KBM-7 (cell line): ENCODE measurements around the gene FZD1.
"Not testable (repeated sequence)": the region's sequence is repeated elsewhere in the genome, so short reads cannot be mapped to it uniquely, and the experiment has no call there.

Experiments used
- DNase-seq: peaks from one replicate; pipeline ENCODE4 v3.0.0-alpha.2; 2015
- in situ Hi-C: fragments of 300-500 bp; cut with MboI; formaldehyde crosslinking; loops from 2 replicates; pipeline ENCODE4 v1.14.3; 2020; ENCODE audit warnings: low sequenced_read_pairs, low pct_unique_long_range_greater_than_20kb, mixed read lengths

FZD1 gene

DNA sequence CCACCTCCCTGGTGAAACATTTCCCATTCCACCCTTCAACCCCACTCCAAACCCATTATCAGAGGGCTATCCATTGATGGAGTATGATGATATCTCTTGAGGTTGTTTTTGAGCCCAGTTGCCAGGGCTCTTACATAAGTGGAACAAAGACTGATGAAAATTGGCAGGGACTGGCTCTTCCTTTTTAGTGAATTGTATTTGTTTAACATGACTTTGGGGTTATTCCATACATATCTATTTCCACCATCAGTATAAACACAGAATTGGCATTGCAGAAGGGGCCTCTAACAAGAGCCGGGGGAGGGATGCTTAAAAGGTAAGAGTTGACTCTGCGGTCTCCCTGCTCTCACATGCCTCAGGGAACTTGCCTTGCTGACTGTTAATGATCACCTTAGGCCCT lies 28.9 kb downstream of the FZD1 start:
- in situ Hi-C loops: no loop called here
- no peak for DNase-seq

DNA sequence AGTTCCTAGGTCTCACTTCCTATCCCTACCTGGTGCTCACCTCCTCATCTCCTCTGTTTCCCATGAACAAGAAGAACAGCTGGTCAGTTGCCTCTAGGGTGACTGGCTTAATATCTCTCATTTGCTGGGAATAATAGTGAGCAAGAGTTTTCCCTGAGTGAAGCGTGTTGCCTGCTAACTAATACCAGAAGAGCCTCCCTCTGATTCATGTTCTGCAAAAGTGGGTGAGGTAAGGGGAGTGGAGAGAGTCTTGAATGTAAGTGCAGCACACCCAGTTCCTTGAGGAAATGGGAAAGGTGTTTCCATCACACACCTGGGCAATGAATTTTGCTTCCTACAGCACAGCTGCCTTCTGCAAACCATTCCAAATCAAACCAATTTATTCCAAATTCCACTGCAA lies 29.6 kb downstream of the FZD1 start:
- in situ Hi-C loops: no loop called here
- DNase-seq: no peak

DNA sequence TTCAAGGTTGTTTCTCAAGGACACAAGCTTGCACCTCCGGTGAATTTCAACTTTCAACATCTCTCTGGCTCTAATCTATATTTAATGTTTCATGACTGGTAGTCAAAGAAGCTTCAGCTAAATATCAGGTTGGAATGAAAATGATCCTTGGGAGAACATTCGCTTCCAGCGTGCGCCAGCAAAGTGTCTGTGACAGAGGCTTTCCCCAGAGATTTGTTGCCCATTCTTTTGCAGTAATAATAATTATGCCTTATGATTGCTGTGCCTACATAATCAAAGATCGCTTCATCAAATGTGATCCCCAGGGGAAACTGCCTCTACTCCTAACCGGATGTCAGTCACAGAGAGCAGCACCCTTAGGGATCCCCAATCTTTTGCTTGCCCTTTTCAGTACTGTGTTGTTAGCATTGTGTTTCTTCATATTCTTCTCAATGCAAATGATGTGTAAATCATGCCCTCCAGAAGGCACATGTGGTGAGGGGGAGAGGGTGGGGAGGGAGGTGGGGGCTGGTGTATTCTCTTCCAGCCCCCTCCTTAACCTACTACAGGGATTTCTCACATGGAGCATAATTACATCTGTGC lies 30.5 kb downstream of the FZD1 start:
- no peak for DNase-seq

DNA sequence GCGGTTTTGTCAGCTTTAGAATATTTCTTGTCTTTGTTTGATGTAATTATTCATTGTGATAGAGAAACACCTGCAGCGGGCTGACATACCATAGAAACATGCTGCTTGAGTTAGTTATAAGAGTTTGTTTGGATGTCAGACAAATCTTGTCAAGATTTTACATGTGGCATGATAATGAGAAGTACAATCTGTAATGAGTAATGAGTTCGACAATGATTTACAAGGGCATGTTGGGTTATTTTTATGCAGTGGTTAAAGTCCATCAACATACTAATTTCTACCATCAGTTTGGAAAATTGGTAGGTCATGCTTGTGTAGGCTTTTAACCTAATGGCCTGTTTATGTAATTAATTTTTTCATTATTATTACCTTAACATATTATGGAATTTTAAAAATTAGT lies 31.3 kb downstream of the FZD1 start:
- no peak for DNase-seq
- in situ Hi-C loops: no loop called here

More for the DNA sequence above, 30.5 kb downstream of the FZD1 start:
- in situ Hi-C loops: no loop called here

DNA sequence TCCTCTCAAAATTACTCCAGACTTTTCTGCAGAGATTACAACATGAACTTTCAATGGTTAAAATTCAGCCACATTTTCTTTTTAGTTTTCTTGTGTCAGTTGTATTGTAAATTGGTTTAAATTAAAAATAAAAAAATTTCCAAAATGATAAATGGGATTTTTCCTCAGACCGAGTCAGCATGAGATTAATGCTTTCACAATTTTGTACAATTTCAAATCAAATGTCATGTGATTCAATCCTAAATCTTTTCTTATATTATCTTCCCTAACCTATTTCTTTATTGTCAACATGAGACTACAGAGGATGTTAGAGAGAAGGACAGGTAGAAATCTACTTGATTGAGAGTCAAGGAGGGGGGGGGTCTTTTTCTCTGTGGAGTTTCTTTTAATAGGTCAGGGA lies 33.7 kb downstream of the FZD1 start:
- DNase-seq: no peak
- in situ Hi-C loops: no loop called here

DNA sequence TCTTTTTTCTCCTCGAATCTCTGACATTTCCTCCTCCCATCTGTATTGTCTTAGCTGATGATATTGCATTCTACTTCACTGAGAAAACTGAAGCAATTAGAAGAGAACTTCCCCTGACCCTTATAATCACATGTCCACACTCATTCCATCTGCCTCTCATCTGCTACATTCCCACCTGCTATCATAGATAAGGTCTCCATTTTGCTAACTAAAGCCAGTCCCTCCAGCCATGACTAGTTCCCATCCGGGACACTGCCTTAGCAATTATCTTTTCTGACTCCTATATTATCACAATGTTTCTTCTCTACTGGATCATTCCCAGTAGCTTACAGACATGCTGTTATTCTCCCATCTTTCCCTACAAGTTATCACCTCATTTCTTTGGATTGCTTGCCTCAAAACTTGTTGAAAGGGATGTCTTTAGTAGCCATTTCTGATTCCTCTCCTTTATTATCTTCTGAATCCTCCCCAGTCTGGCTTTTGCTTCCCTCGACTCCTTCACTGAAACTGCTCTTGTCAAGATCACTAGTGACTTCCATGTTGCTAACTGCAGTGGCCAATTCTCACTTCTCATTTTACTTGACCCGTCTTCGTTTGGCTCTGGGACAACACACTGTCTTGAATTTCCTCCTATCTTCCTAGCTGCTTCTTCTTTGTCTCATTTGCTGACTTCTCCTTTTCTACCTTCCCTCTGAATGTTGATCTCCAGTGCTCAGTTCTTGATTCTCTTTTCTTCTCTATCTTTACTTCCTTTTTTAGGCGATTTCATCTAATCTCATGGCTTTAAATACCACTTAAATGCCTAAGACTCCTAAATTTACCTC lies 35.9 kb downstream of the FZD1 start:
- peak; percentile 71 for DNase-seq
- in situ Hi-C loops: no loop called here

DNA sequence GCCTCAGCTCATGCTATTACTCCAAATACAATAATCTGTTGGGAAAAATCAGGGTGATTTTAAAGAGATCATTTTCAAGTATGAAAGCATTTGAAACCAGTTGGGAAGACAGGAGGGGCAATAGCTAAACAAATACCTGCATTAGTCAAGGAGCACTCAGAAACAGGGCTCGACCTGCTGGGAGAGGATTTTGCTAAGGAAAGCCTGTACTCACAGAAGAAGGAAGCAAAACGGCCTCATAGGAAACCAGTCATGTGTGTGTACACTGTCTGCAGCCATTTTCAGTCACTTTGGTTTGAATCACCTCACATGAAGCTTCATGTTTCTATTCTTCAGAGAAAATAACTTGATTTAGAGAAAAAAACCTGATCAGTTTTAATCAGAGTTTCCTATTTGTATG lies 38.6 kb downstream of the FZD1 start:
- DNase-seq: no peak
- in situ Hi-C loops: no loop called here

DNA sequence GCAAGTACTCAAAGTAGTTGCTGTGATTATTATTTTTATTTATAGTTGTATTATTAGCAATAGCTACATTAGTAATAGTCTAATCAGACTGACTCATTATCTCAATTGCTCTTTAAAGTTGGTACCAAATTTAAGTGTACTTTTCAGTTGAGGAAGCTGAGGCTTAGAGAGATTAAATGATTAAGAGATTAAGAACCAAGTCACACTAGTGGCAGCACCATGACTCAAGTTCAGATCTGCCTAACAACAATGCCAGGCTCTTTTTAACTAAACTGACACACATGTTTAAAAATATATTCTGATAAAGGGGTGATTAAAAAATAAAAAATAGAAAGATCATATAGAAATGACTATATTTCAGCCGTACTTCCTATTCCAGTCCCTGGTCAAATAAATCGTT lies 42.0 kb downstream of the FZD1 start:
- in situ Hi-C loops: no loop called here
- DNase-seq: no peak

DNA sequence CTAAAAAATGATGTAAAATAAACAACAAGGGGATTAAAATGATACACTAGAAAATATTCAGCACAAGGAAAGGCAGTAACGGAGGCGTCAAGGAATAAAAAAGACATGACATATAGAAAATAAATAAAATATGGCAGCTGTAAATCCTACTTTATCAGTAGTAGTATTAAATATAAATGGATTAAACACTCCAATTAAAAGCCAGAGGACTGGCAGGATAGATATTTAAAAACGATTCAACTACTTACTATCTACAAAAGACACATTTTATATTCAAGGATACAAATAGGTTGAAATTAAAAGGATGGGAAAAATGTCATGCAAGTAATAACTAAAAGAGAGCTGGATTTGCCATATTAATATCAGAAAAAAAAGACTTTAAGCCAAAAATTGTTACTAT lies 43.2 kb downstream of the FZD1 start:
- no peak for DNase-seq
- in situ Hi-C loops: no loop called here

DNA sequence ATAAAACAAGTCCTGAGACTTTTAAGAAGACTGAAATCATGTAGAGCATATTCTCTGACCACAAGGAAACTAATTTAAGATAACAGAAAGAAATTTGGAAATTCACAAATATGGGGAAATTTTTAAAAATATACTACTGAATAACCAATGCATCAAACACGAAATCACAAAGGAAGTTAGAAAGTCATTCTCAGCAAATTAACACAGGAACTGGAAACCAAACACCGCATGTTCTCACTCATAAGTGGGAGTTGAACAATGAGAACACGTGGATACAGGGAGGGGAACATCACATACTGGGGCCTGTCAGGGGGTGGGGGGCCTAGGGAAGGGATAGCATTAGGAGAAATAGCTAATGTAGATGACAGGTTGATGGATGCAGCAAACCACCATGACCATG lies 44.0 kb downstream of the FZD1 start:
- DNase-seq: peak; percentile 51

DNA sequence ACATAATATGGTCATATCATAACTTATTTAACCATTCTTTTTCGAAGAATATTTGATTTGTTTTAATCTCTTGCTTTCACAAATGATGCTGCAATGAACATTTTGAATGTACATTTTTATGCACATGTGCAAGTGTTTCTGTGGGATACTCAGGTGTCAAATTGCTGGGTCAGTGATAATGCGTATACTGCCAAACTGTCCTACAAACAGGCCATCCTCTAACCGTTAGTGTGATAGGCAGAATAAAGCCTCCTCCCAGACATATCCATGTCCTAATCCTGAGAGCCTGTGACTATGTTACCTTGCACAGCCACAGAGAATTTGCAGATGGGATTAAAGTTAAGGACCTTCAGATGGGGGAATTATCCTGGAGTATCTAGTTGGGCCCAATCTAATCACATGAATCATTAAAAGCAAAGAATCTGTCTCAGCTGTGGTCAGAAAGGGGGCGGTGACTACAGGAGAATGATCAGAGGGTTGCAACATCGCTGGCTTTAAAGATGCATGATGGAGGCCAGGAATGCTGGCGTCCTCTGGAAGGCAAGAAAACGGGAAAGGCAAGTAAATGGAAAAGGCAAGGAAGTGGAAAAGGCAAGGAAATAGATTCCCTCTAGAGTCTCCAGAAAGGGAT lies 46.7 kb downstream of the FZD1 start:
- no peak for DNase-seq
- in situ Hi-C loops: no loop called here

More for the DNA sequence above, 44.0 kb downstream of the FZD1 start:
- in situ Hi-C loops: not testable (repeated sequence)

DNA sequence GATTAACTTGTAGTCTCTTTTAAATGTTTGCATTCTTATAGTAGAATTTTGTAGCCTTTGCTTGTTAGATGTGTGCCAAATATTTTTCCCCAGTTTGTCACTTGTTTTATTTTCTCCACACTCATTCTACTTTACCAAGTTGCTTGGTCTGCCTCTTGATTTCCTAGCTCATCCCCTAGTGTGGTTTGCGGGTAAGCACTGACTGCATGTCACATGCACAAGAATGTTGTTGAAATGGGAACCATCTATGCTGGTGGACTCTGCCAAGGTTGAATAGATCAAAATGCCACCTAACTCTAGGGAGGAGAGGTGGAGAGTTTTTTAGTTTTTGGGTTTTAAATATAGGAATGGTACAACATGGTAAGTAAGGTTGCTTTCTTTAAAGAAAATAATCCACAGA lies 47.6 kb downstream of the FZD1 start:
- DNase-seq: no peak
- in situ Hi-C loops: no loop called here

DNA sequence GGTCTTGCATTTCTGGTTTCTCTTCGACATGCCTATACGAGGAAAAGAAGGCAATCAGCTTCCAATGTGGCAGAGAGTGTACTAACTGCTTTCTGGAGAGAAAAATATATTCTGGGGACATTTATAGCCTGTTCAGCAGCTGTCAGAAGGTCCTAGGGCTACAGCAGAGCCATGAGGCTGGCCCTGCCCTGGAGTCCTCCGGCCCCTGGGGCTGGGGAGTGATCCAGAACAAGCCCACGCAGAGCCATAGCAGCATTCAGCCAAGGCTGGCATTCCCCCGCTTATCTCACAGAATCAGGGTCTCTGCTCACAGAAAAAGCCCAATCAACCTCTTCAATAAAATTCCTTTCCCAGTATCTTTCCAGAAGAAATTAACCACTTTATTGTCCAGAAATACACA lies 48.9 kb downstream of the FZD1 start:
- in situ Hi-C loops: no loop called here
- DNase-seq: no peak

DNA sequence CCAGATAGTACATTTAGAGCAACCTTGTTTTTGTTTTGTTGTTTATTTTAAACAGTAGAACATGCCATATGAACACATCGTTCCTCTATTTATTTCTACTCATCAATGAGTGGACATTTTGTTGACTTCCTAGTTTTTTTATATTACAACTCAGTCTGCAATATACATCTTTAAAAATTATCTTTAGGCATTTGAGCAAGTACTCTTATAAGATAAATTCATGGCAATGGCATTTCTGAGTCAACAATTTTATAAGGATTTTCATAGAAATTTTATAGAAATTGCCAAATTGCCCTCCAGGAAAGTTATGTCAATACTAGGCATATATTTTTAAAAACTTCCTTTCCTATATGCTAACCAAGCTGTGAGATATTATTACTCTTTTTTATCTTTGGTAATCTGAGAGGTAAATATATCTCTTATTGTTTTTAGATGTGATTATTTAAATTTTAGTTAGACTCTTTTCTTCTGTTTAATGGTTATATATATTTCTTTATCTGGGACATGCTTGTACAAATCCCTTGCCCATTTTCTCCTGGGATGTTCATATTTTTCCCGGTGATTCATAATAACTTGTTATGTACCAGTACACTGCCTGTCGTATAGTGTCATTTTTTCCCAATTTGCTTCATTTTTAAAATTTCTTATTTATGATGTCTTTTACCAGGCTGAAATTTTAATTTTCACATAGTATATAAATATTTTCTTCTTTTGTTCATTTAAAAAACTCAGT lies 50.5 kb downstream of the FZD1 start:
- no peak for DNase-seq
- in situ Hi-C loops: no loop called here

DNA sequence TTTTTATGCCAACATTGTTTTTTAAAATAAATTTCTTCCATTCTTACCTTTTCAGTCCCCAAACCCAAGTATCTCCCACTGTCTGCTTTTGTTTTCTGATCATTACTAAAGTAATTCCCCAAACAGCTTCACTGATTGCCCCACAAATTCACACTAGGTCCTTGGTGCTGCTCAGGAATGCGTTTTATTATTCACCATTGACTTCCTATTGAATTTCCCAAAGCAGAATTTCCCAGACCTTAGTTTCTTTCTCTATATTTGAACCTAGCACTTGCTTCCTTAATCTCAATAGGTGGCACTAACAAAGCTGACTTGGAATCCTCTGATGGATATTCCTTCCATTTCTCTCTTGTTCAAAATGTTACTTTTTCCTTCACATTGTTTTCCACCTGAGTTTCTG lies 52.2 kb downstream of the FZD1 start:
- DNase-seq: no peak
- in situ Hi-C loops: no loop called here

DNA sequence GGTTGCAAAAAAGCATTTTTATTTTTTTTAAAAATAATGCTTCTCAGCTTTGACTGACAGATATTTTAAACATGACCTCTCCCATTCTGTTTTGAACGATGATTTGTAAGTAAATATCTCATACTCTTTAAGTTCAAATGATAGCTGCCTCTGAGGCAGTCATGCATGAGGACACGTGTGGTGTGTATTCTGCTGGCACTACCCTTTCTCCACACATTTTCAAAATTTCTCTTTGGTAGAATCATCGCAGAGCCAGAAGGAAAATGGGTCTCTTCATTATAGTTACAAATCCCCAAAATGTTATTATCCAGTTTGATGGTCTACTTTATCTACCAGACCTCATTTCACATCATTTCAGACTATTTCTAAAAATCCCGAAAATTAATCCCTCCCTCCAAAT lies 55.1 kb downstream of the FZD1 start:
- in situ Hi-C loops: no loop called here

DNA sequence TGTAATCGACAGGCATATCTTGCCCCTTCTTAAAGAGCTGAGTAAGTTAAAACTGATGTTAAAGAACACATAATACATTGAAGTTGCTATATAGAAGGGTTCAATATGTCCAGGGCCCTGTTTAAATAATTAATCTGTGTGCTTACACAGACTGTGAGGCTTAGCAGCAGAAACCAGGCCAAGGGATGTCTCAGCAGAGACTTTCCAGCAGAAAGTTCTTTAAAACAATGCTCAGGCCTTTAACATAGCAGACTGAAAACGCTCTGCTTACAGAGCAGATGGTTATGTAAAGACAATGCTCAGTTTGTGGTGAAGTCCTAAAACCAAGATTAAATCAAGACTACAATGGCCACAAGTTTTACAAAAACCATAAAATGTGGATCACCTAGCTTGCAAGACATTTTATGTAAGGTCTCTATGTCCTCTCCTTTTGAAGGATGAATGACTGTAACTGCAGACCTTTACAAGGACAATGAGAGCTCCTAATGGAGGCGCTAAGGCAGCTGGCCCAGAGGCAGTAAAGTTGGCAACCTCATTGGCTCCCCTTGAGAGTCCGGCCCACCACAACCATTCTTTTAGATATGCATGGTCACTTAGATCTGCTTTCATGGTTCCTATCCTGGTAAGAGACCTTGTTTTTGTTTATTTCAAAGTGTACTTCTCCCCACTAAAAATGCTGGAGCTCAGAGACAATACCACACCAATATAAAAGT lies 56.3 kb downstream of the FZD1 start:
- in situ Hi-C loops: no loop called here
- no peak for DNase-seq

More for the DNA sequence above, 55.1 kb downstream of the FZD1 start:
- DNase-seq: no peak
